GM12892 (cell line): Measurements from ENCODE around the gene INSYN2B.

Source experiments
- POLR2A ChIP-seq: IDR thresholded peaks from 2 replicates; pipeline ENCODE4 v1.6.1; 2011; ENCODE audit warnings: low read depth, low read length, control low read depth
- POLR2AphosphoS5 ChIP-seq: IDR thresholded peaks from 2 replicates; pipeline ENCODE4 v1.6.1; 2011; ENCODE audit warnings: low read depth, low read length, control low read depth
- TAF1 ChIP-seq: IDR thresholded peaks from 2 replicates; pipeline ENCODE4 v1.6.1; 2011; ENCODE audit warnings: low read depth, mild to moderate bottlenecking, control low read depth, low read length, borderline replicate concordance

DNA sequence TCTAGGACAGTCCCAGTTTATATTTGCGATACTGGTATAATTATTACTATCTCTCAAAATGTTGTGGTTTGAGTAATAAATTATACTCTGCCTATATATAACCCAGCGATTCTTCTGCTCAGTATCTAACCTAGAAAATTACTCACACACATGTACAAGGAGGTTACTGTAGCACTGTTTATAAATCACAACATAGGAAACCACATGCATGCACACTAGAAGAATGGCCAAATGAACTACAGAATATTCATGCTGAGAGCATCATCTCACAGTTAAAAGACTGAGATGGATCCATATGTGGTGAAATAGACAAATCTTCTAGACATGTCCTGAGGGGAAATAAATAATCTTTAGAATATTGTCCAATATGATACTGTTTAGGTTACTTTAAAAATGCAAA is 62.1 kb downstream of the INSYN2B start:
- TF ChIP-seq POLR2A: no peak
- no peak for TF ChIP-seq TAF1
- no peak for TF ChIP-seq POLR2AphosphoS5
